ENCODE data around the gene SKOR1. TPM values are rescaled to one million over a fixed set of nuclear protein-coding genes. Genes with fewer than 3 reads are reported as not detected.

SKOR1 gene
- total and polyA plus RNA-seq, 9 donors, result 0.05 to 1.2 (median 0.88) TPM

DNA sequence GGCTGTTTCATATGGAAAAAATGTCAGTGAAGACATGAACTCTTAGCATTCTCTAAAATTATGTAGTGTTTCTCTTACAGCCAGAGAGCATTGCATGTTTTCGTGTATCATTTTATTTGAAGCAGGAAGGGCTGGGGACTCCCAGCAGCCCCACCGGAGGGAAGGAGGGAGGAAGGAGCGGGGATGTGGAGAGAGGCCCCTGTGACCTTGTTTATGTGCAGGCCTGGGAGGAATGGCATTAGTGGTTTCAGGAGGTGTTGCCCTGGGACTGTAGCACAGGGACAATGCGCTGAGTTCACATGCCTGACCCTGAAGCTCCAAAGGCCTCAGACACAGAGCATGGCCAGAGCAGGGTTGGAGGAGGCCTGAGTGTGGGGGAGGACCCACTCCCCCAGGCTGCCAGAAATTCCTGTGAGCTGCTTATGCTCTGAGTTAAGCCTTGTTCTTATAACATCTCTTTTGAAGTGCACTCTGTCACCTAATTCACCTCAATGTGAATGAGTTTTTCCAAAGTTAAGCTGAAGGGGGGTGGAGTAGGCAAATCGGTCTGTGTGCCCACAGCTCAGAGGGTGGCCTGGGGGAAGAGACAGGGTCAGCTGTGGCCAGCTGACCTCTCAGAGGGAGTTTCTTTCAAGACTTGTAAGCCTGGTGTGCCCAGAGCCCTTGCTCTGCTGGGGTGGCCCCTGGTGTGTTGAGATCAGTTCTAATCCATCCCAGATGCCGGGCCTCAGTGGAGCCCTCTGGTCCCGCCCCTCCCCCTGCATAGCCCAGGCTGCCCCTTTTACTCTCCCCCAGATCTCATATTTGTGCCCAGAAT lies 18.5 kb downstream of the SKOR1 start:
- Histone ChIP-seq H3K4me1 (ENCODE audit: insufficient read depth) (peaks cover 14% of the 10 kb centered on the region), H3K9me3 (no peaks in the 10 kb centered on the region), H3K27me3 (no peaks in the 10 kb centered on the region), H3K4me3 (no peak overlapping the region), H3K36me3 (no peaks in the 10 kb centered on the region), H3K27ac (peak overlapping the region; percentile 28 to 44)
- intact Hi-C loops (cut with DNase I), result no loop called here
- no peak for TF ChIP-seq EP300 (IDR thresholded peaks at IDR 0.05)
- TF ChIP-seq, protein P1, sequence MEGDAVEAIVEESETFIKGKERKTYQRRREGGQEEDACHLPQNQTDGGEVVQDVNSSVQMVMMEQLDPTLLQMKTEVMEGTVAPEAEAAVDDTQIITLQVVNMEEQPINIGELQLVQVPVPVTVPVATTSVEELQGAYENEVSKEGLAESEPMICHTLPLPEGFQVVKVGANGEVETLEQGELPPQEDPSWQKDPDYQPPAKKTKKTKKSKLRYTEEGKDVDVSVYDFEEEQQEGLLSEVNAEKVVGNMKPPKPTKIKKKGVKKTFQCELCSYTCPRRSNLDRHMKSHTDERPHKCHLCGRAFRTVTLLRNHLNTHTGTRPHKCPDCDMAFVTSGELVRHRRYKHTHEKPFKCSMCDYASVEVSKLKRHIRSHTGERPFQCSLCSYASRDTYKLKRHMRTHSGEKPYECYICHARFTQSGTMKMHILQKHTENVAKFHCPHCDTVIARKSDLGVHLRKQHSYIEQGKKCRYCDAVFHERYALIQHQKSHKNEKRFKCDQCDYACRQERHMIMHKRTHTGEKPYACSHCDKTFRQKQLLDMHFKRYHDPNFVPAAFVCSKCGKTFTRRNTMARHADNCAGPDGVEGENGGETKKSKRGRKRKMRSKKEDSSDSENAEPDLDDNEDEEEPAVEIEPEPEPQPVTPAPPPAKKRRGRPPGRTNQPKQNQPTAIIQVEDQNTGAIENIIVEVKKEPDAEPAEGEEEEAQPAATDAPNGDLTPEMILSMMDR (IDR thresholded peaks at IDR 0.05), result no peak
- TF ChIP-seq POLR2A (IDR thresholded peaks at IDR 0.05), result no peak
- 14 to 21% (median 17%) methylated on average over 7 of the region's 7 CpGs for WGBS, 3 donors
- DNase-seq, result peak; percentile 59 to 85 (median 73)

DNA sequence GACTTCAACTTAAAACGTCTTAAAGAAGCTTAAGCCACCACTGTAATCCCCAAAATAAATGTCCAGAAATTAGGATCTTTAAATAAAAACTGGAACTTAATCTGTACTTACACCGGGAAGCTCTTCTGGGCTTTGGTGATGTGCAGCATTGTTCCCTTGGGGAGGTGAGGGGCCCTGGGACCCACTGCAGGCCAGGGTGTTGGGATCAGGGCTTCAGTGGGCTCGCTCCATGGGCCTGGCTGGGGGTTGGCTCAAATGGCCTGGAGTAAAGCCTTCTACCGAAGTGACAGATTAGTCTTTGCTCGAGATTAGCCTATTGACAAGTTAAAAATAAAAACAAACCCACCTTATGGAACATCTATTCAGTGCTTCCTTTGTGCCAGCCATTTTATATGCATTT lies 20.7 kb downstream of the SKOR1 start:
- H3K4me1 ChIP-seq (ENCODE audit: insufficient read depth), result peaks cover 14% of the 10 kb centered on the region
- DNase-seq, result no peak
- 95 to 96% (median 95%) methylated on average over 5 of the region's 5 CpGs for WGBS, 3 donors
- intact Hi-C loops (cut with DNase I), result no loop called here
- H3K27me3 ChIP-seq, result no peaks in the 10 kb centered on the region
- H3K36me3 ChIP-seq, result no peaks in the 10 kb centered on the region
- no peak overlapping the region for H3K27ac ChIP-seq
- no peak overlapping the region for H3K4me3 ChIP-seq
- H3K9me3 ChIP-seq, result no peaks in the 10 kb centered on the region
- TF ChIP-seq, protein P1 (IDR thresholded peaks at IDR 0.05), result no peak
- TF ChIP-seq POLR2A (IDR thresholded peaks at IDR 0.05) (no peak), EP300 (IDR thresholded peaks at IDR 0.05) (no peak)

DNA sequence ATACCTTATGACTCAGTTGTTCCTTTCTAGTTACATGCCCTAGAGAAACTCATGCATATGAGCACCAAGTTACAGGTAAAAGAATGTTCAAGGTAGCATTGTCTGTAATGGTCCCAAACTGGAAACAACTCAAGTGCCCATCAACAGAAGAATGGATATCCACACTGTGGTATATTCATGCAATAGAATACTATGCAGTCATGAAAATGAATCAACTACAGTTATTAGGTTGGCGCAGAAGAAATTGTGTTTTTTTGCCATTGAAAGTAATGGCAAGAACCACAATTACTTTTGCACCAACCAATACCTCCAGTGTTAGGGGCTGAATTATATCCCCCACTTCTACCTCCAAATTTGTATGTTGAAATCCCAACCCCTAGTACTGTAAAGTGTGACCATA lies 24.2 kb downstream of the SKOR1 start:
- H3K27me3 ChIP-seq, result no peaks in the 10 kb centered on the region
- intact Hi-C loops (cut with DNase I), result no loop called here
- no peak for DNase-seq
- TF ChIP-seq POLR2A (IDR thresholded peaks at IDR 0.05) (no peak), EP300 (IDR thresholded peaks at IDR 0.05) (no peak)
- TF ChIP-seq, protein P1 (IDR thresholded peaks at IDR 0.05), result no peak
- no peaks in the 10 kb centered on the region for H3K9me3 ChIP-seq
- H3K4me1 ChIP-seq (ENCODE audit: insufficient read depth), result no peaks in the 10 kb centered on the region
- H3K36me3 ChIP-seq, result no peaks in the 10 kb centered on the region
- no peak overlapping the region for H3K27ac ChIP-seq
- no peak overlapping the region for H3K4me3 ChIP-seq
- 96 to 98% (median 98%) methylated on average over 1 of the region's 1 CpG for WGBS, 3 donors

DNA sequence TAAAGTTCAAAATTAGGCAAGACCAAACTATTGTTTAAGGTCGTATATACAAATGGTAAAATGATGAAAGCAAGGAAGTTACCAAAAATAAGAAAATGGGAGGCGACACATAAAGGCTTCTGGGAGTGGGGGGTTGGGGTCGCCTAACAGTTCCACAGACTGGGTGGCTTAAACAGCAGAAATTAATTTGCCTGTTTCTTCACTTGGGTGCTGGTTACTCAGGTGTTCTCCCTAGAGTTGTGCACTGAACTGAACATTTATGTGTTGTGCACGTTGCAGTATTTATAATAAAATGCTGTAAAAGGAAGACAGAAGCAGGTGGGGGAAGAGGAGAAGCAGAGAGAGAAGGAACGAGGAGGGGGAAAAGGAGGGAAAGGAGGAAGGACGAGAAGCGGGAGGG lies 25.0 kb downstream of the SKOR1 start:
- 54 to 63% (median 61%) methylated on average over 7 of the region's 7 CpGs for WGBS, 3 donors
- Histone ChIP-seq H3K36me3 (no peaks in the 10 kb centered on the region), H3K9me3 (no peaks in the 10 kb centered on the region), H3K4me3 (no peak overlapping the region), H3K27me3 (no peaks in the 10 kb centered on the region), H3K4me1 (ENCODE audit: insufficient read depth) (no peaks in the 10 kb centered on the region), H3K27ac (no peak overlapping the region)
- intact Hi-C loops (cut with DNase I), result no loop called here
- TF ChIP-seq EP300 (IDR thresholded peaks at IDR 0.05), result no peak
- TF ChIP-seq, protein P1 (IDR thresholded peaks at IDR 0.05), result no peak
- no peak for TF ChIP-seq POLR2A (IDR thresholded peaks at IDR 0.05)
- no peak for DNase-seq
